Small intestine (tissue), 7 donors: ENCODE measurements around the gene POLE4. TPM values are rescaled to one million over a fixed set of nuclear protein-coding genes. Genes with fewer than 3 reads are reported as not detected.

Experiments used
- DNase-seq, 2 donors: peaks; one replicate each; pipeline versions ENCODE4 v3.0.0 to v3.0.0-alpha.2; 2013
- FAIRE-seq: peaks from 2 replicates; lab custom pipeline; 2012; peaks lifted over from hg19 to GRCh38; lab: Jason Lieb, UNC
- H3K27ac ChIP-seq, 3 donors: one replicate each; pipeline ENCODE4 v1.5.1; 2013; ENCODE audit warnings: low read length in 2 of 3, mild to moderate bottlenecking in 2 of 3, control low read depth in 1 of 3, inconsistent platforms in 1 of 3, low read depth in 1 of 3, moderate library complexity in 1 of 3
- H3K27me3 ChIP-seq, 3 donors: one replicate each; pipeline ENCODE4 v1.6.1; 2013; ENCODE audit warnings: low read length in 3 of 3, inconsistent platforms in 1 of 3; ENCODE audit not compliant: control insufficient read depth in 3 of 3, insufficient read depth in 3 of 3
- H3K36me3 ChIP-seq, 3 donors: one replicate each; pipeline ENCODE4 v1.6.1; 2013; ENCODE audit warnings: low read length in 3 of 3, inconsistent platforms in 1 of 3, low read depth in 1 of 3, mild to moderate bottlenecking in 1 of 3, moderate library complexity in 1 of 3; ENCODE audit not compliant: control insufficient read depth in 3 of 3, insufficient read depth in 2 of 3
- H3K4me1 ChIP-seq, 3 donors: one replicate each; pipeline ENCODE4 v1.6.1; 2013; ENCODE audit warnings: low read length in 2 of 3, inconsistent platforms in 1 of 3, low read depth in 1 of 3, mild to moderate bottlenecking in 1 of 3, moderate library complexity in 1 of 3; ENCODE audit not compliant: control insufficient read depth in 3 of 3, insufficient read depth in 2 of 3
- H3K4me3 ChIP-seq, 3 donors: one replicate each; pipeline ENCODE4 v1.5.1; 2013; ENCODE audit warnings: low read length in 3 of 3, control low read depth in 1 of 3, inconsistent platforms in 1 of 3, low read depth in 1 of 3, mild to moderate bottlenecking in 1 of 3, moderate library complexity in 1 of 3
- H3K9me3 ChIP-seq, 2 donors: one replicate each; pipeline ENCODE4 v1.6.1; 2013; ENCODE audit warnings: low read depth in 1 of 2, low read length in 1 of 2; ENCODE audit not compliant: control insufficient read depth in 2 of 2, insufficient read depth in 1 of 2
- WGBS, 3 donors: extraction: QIAGEN DNeasy Blood & Tissue Kit; methylation state at CpG; one replicate each; pipeline ENCODE4 v1.1.7; 2013; 5-methylcytosine and 5-hydroxymethylcytosine counted together
- polyA plus RNA-seq, 4 donors: library from polyadenylated mRNA; stranded (reverse) in 3 of 4; unstranded in 1 of 4; fragments of 200-250 nt in 3 of 4; fragments of 120-200 nt in 1 of 4; gene quantifications; one replicate each; pipeline versions ENCODE4 v1.2.1 to v1.2.3, GENCODE V29; 2013
- donor health status: healthy with polysubstance abuse.
- donor health status: control.
- donor health status: control.
- donor health status: Bipolar disorder and iron deficiency.
- donor health status: healthy.

Gene POLE4
- polyA plus RNA-seq, 4 donors, result 44.3 to 116 (median 89.3) TPM

DNA sequence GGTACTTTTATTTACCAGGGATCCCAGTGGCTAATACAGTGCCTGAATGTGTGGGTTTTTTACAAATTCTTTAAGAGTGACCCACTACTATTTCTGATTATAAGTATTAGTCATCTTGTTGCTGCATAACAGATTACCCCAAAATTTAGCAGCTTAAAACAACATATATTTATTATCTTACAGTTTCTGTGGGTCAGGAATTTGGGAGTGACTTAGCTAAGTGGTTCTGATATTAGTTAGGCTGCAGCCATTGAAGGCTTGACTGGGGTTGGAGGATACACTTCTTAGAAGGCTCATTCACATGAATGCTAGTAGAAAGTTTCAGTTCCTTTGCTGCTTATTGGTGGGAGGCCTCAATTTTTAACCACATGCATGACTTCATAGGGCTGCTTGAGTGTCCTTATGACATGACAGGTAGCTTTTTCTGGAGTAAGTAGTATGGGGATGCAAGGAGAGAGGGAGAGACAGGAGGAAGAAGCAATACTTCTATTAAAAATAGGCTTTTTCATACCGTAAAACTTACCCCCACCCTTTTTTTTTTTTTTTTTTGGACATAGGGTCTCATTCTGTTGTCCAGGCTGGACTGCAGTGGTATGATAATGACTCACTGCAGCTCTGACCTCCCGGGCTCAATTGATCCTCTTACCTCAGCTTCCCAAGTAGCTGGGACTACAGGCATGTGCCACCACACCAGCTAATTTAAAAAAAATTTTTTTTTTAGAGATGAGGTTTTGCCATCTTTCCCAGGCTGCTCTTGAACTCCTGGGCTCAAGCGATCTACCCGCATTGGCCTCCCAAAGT lies 13.3 kb upstream of the POLE4 start:
- peaks cover 0 to 3% (median 0%) of the 10 kb centered on the region in 3 donors for H3K36me3 ChIP-seq
- no peak overlapping the region for H3K27ac ChIP-seq
- DNase-seq, result no peak
- no peak for FAIRE-seq
- peaks cover 0 to 9% of the 10 kb centered on the region in 2 donors for H3K9me3 ChIP-seq
- no peak overlapping the region for H3K4me3 ChIP-seq
- 87 to 90% (median 89%) methylated on average over 4 of the region's 4 CpGs for WGBS, 3 donors
- no peaks in the 10 kb centered on the region for H3K27me3 ChIP-seq
- no peaks in the 10 kb centered on the region for H3K4me1 ChIP-seq

DNA sequence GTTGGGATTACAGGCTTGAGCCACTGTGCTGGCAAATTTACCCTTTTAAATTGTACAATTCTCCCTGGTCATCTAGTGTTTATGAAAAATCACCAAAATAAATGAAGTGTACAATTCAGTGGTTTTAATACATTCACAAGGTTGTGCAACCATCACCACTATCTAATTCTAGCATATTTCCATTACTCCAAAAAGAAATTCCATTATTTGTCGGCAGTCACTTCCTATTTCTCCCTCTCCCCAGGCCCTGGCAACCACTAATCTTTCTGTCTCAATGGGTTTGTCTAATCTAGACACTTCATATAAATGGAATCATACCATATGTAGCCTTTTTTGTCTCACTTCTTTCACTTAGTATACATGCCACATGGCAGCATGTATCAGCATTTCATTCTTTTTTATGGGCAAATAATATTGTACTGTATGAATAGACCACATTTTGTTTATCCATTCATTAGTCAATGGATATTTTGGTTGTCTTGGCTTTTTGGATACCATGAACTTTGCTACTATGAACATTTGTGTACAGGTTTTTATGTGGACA lies 12.6 kb upstream of the POLE4 start:
- no peak for DNase-seq
- WGBS, 3 donors, result 76% methylated on average over 1 of the region's 1 CpG
- no peaks in the 10 kb centered on the region for H3K4me1 ChIP-seq
- no peaks in the 10 kb centered on the region for H3K27me3 ChIP-seq
- no peak overlapping the region for H3K4me3 ChIP-seq
- FAIRE-seq, result no peak
- peaks cover 0 to 14% of the 10 kb centered on the region in 2 donors for H3K9me3 ChIP-seq
- no peak overlapping the region for H3K27ac ChIP-seq
- peaks cover 0 to 3% (median 0%) of the 10 kb centered on the region in 3 donors for H3K36me3 ChIP-seq

DNA sequence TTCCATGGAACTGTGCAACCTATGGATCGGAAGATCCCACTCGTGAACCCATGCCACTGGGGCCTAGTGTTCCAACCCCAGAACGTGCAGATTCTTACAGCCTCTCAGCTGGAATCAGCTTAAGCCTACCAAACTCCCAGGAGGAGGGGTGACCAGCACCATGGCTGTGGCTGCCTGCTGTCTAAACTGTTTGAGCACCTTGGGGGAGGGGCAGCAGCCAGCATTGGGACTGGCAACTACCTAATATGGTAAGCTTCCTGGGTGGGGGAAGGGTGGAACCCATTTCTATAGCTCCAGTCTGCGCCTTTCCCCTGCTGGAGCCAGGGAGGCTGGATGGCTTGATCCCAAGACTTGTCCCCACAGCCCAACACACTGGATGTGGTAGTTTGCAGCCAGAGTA lies 10.7 kb upstream of the POLE4 start:
- Histone ChIP-seq H3K27ac (no peak overlapping the region), H3K36me3 (peaks cover 0 to 4% (median 0%) of the 10 kb centered on the region in 3 donors), H3K4me3 (no peak overlapping the region), H3K9me3 (peaks cover 0 to 19% of the 10 kb centered on the region in 2 donors), H3K27me3 (no peaks in the 10 kb centered on the region), H3K4me1 (no peaks in the 10 kb centered on the region)
- WGBS, 3 donors, result 86 to 95% (median 94%) methylated on average over 4 of the region's 4 CpGs
- DNase-seq (no peak), FAIRE-seq (no peak)

DNA sequence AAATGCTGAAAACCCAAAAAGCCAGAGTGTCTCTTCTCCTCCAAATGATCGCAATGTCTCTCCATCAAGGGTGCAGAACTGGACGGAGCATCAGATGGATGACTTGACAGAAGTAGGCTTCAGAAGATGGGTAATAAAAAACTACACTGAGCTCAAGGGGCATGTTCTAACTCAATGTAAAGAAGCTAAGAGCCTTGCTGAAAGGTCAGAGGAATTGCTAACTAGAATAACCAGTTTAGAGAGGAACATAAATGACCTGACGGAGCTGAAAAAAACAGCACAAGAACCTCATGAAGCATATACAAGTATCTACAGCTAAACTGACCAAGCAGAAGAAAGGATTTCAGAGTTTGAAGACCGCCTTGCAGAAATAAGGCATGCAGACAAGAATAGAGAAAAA lies 9.7 kb upstream of the POLE4 start:
- Histone ChIP-seq H3K4me3 (no peak overlapping the region), H3K9me3 (peaks cover 0 to 26% of the 10 kb centered on the region in 2 donors), H3K4me1 (no peaks in the 10 kb centered on the region), H3K27ac (peak overlapping the region in 1 of 3 donors; percentile 50), H3K36me3 (peaks cover 0 to 8% (median 0%) of the 10 kb centered on the region in 3 donors), H3K27me3 (no peaks in the 10 kb centered on the region)
- peak in 1 of 2 donors; percentile 66 for DNase-seq
- no peak for FAIRE-seq
- WGBS, 3 donors, result 70 to 91% (median 73%) methylated on average over 4 of the region's 4 CpGs

DNA sequence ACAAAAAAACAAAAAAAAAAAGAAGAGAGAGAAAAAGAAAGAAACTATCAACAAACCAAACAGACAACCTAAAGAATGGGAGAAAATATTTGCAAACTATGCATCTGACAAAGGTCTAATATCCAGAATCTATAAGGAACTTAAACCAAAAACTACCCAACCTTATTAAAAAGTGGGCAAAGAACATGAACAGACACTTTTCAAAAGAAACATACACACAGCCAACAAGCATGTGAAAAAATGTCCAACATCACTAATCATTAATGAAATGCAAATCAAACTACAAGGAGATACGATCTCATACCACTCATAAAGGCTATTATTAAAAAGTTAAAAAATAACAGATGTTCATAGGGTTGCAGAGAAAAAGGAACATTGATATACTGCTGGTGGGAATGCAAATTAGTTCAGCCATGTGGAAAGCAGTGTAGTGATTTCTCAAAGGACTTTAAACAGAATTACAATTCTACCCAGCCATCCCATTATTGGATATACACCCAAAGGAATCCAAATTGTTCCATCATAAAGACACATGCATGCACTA lies 7.2 kb upstream of the POLE4 start:
- WGBS, 3 donors, result 17 to 53% (median 32%) methylated on average over 1 of the region's 1 CpG
- no peak overlapping the region for H3K4me3 ChIP-seq
- no peaks in the 10 kb centered on the region for H3K4me1 ChIP-seq
- FAIRE-seq (no peak), DNase-seq (no peak)
- H3K9me3 ChIP-seq, result peaks cover 0 to 26% of the 10 kb centered on the region in 2 donors
- H3K36me3 ChIP-seq, result peaks cover 0 to 11% (median 3%) of the 10 kb centered on the region in 3 donors
- H3K27me3 ChIP-seq, result no peaks in the 10 kb centered on the region
- no peak overlapping the region for H3K27ac ChIP-seq

DNA sequence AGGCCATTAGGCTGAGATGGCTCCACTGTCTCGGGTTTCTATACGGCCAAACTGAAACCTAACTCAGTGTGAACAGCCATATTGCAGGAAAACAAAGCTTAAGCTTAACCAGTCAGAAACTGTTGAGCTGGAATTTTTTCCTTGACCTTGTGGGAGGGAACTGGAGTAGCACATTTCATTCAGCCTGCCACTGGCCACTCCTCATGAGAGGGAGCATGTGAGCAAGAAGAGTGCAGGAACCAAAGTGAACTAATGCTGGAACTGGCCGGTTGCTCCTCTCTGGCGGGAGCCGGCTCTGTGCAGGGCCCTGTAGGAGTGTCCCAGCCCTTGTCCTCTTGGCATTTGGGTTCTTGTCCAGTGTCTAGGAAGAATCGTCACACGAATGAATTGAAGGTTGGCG lies 5.9 kb upstream of the POLE4 start:
- FAIRE-seq (no peak), DNase-seq (no peak)
- Histone ChIP-seq H3K27me3 (no peaks in the 10 kb centered on the region), H3K4me3 (no peak overlapping the region), H3K9me3 (peaks cover 0 to 25% of the 10 kb centered on the region in 2 donors), H3K36me3 (peaks cover 0 to 9% (median 3%) of the 10 kb centered on the region in 3 donors), H3K4me1 (no peaks in the 10 kb centered on the region), H3K27ac (no peak overlapping the region)
- 93 to 97% (median 96%) methylated on average over 8 of the region's 8 CpGs for WGBS, 3 donors

DNA sequence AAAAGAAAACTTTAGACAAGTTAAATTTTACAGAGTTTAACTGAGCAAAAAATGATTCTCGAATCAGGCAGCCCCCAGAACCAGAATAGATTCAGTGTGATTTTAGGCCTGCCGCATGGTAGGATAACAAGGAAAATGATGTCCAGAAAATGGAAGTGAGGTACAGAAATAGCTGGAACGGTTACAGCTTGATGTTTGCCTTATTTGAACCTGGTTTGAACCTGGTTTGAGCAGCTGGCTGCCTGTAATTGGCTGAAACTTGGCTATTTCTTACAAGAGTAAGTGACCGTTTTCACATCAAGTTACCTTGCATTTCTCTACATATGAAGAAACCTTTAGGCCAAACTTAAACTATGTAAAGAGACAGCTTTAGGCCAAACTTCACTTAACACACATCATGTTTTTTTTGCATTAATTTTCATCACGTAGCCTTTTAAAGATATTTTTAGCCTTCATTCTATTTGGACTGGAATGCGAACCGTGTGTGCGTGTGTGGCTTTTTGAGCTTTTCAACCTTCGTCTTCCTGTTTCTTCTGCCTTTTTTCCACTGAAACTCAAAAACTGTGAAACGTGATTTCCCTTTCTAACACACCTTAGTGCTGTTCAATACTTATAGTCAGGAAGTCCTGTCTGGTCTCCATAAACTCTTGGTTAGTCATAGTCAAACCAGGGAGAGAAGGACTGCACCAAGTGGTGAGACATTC lies 4.5 kb upstream of the POLE4 start:
- peaks cover 0 to 20% of the 10 kb centered on the region in 2 donors for H3K9me3 ChIP-seq

DNA sequence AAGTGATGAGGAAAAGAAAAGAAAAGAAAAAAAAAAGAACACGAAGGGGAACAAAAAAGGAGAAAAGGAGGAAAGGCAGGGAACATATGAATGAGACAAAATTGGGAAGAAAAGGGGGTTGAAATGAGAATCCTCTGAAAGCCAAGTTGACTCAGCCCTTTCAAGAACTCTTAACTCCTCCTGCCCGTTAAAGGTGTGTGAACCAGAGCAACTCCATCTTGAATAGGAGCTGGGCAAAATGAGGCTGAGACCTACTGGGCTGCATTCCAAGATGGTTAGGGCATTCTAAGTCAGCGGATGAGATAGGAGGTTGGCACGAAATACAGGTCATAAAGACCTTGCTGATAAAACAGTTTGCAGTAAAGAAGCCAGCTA lies 4.0 kb upstream of the POLE4 start:
- FAIRE-seq, result no peak
- Histone ChIP-seq H3K4me3 (no peak overlapping the region), H3K36me3 (peaks cover 0 to 13% (median 3%) of the 10 kb centered on the region in 3 donors), H3K9me3 (peaks cover 0 to 25% of the 10 kb centered on the region in 2 donors), H3K4me1 (peaks cover 0 to 4% (median 4%) of the 10 kb centered on the region in 3 donors), H3K27ac (no peak overlapping the region), H3K27me3 (no peaks in the 10 kb centered on the region)
- 33 to 77% (median 60%) methylated on average over 4 of the region's 4 CpGs for WGBS, 3 donors
- DNase-seq, result no peak

More for the DNA sequence above, 4.5 kb upstream of the POLE4 start:
- 88 to 90% (median 90%) methylated on average over 10 of the region's 10 CpGs for WGBS, 3 donors
- Histone ChIP-seq H3K27me3 (no peaks in the 10 kb centered on the region), H3K4me1 (peaks cover 0 to 4% (median under 1%) of the 10 kb centered on the region in 3 donors), H3K36me3 (peaks cover 0 to 8% (median 3%) of the 10 kb centered on the region in 3 donors), H3K27ac (no peak overlapping the region), H3K4me3 (no peak overlapping the region)
- FAIRE-seq, result no peak
- DNase-seq, result no peak
